Body of pancreas (tissue), 4 donors: ENCODE measurements around the gene KRTAP4-2.

ENCODE experiments used
- CTCF ChIP-seq, 7 experiments: fragments of 450-650 bp in 4 of 7; fragments of 200-600 bp in 3 of 7; sonication (generic) in 3 of 7; IDR thresholded peaks; one replicate each; pipeline ENCODE4 v1.5.1; 2016 to 2019; ENCODE audit warnings: antibody characterized with exemption in 7 of 7
- POLR2A ChIP-seq, 3 donors: fragments of 450-650 bp; IDR thresholded peaks; one replicate each; pipeline ENCODE4 v1.6.1; 2016; ENCODE audit warnings: antibody characterized with exemption in 3 of 3, mild to moderate bottlenecking in 2 of 3

- no peak for TF ChIP-seq POLR2A (IDR thresholded peaks at IDR 0.05)
- TF ChIP-seq CTCF (IDR thresholded peaks at IDR 0.05): no peak
These were observed 43.9 kb downstream of the KRTAP4-2 start for GRCh38 chr17:41133880-41134735.
